Stimulated activated CD8-positive, alpha-beta memory T cell treated with anti-CD3 and anti-CD28 coated beads, Interleukin-2, amount 100 ng/mL, for 48 hours (primary cell): ENCODE measurements around the gene PI4K2A.

ENCODE experiments used
- DNase-seq, 2 donors: peaks; one replicate each; pipeline ENCODE4 v3.0.0-alpha.2; 2020; ENCODE audit warnings: low read depth in 2 of 2

PI4K2A gene

GRCh38 chr10:97640174-97640867, at the start of gene PI4K2A:
TSS of gene PI4K2A (plus strand) at chr10:97640671. CDS start at chr10:97640743, 72 bp downstream.
- peak; percentile 98 to 99 for DNase-seq

DNA sequence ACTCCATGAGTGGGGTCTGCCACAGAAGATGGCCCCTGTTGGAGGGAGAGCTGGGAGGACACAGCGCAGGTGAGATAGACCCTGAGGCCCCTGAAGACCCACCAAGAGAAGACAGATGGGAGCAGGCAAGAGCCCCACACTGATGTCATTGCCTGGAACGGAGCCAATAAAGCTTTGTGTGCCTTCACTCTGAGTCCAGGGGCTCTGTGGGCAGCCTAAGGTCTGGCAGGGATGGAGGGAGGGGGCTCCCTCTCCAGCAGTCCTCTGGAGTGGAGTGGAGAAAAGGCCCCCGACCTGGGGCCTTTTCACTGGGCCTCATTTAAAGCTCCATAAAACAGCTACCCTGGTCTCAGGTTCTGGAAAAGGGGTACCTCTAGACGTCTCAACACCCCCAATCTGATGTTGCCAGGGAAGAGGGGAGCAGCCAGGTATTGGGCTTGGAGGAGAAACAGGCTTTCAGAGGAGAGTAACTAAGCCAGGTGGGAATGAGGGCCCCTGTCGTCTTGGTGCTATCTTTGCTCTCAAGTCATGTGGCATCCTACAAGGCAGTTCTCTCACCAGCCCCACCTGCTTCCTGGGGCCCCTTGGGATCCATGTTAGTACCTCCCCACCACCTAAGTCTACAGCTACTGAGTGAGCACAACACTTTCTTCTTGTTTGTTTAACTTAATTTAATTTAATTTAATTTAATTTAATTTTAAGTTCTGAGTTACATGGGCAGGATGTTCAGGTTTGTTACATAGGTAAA, 49.5 kb upstream of the PI4K2A start:
- DNase-seq = no peak

DNA sequence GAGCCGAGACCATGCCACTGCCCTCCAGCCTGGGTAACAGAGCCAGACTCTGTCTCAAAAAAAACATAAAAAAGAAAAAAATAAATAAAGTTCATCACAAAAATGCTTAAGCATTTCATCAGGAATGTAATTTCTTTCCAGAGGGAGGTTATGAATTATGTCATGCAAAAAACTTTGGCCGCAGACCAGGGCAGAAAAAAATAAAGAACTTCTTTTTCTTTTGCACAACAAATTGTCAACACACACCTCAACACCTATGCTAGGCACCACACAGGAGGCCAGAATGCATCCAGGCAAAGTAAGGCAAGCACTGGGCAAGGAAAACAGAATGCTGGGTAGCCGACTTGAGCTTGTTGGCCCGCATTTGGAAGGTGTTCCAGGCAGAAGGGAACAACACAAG, 47.0 kb upstream of the PI4K2A start:
- no peak for DNase-seq

DNA sequence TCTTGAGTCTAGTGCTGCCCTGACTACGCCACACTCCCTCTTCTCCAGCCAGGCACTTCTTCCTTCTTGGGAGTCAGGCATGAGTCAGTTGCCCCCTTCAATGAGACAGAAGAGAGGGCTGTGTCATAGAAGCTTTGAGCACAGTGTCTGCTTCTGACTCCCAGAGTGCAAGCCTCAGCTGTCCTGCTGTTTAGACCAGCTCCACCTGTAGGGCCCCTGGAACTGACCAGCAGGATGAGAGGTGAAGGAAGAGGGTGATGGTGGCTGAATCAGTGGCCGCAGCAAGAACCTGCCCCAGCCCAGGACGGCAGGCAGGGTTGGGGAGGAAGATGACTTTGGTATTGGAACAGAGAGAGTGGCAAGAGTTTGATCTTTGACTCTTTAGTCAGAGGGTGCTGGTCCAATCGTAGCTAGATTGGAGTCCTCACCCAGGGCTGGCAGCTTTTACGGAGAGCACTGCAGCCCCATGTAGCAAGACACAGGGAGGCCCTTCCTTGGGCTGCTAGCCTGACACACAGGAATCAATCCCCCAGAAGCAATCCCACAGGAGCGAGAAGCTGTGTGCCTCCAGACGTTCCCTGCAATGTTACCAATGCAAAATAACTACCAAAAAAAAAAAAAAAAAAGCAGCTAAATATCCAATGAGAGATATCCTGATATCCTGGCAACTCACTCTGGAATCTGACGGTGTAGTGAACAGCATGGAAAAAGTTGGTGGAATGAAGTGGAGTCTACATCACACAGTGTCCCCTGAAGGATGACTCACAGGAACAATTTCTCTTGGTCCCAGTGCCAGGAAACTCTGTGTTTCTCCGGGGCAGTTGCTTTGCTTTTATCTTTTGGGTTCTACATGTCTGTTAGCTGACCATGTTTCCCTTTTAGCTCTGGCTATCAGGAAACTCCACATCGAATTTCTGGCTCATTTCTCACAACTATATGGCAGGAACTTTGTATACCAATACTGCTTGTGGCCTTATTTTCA, 44.1 kb upstream of the PI4K2A start:
- no peak for DNase-seq

GRCh38 chr10:97597778-97598177, 42.7 kb upstream of the PI4K2A start:
- DNase-seq = no peak

DNA sequence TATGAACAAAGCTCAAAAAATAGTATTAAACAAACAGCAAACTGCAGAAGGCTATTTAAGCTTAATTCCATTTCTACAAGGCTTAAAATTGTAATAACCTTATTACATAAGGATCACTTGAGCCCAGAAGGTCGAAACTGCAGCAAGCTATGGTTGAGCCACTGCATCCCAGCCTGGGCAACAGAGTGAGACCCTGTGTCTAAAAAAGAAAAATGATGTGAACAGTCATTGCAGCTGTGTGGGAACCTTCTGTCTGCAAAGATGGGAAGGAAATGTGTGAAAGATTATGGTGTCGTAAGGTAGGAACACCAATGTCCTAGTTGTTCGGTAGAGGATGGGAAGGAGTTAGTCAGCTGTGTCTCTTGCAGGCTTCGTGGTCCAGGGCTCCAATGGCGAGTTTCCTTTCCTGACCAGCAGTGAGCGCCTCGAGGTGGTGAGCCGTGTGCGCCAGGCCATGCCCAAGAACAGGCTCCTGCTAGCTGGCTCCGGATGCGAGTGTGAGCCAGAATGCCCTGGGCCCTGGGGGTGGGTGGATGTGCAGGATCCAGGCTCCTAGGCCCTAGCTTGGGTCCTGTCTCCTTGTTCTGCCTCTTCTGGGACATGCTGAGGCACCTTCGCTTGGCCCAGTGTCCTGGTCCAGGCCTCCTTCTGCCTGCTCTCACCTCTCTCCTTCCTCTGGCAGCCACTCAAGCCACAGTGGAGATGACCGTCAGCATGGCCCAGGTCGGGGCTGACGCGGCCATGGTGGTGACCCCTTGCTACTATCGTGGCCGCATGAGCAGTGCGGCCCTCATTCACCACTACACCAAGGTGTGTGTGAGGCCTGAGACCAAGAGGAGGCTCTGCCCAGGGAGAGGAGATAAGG, 41.8 kb upstream of the PI4K2A start:
- no peak for DNase-seq

- DNase-seq = no peak
Observed at GRCh38 chr10:97599272-97599619, 41.2 kb upstream of the PI4K2A start.

DNA sequence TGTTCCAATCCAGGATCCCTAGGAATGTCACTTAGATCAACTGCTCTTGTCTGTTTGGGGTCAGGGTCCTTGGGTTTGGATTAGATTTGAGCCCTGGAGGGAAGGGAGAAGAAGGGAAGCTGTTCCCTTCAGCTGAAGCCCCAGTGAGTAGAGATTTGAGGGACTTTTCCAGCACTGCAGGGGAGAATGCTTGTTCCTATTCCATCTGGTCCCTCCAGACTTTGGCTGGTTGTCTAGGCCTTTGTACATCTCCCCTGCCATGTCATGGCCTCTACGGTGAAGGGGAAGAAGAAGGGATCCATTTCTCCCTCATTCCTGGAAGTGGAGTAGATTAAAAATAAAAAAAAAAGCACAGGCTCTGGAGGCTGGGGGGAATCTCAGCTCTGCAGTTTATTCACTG, 39.9 kb upstream of the PI4K2A start:
- DNase-seq = no peak

DNA sequence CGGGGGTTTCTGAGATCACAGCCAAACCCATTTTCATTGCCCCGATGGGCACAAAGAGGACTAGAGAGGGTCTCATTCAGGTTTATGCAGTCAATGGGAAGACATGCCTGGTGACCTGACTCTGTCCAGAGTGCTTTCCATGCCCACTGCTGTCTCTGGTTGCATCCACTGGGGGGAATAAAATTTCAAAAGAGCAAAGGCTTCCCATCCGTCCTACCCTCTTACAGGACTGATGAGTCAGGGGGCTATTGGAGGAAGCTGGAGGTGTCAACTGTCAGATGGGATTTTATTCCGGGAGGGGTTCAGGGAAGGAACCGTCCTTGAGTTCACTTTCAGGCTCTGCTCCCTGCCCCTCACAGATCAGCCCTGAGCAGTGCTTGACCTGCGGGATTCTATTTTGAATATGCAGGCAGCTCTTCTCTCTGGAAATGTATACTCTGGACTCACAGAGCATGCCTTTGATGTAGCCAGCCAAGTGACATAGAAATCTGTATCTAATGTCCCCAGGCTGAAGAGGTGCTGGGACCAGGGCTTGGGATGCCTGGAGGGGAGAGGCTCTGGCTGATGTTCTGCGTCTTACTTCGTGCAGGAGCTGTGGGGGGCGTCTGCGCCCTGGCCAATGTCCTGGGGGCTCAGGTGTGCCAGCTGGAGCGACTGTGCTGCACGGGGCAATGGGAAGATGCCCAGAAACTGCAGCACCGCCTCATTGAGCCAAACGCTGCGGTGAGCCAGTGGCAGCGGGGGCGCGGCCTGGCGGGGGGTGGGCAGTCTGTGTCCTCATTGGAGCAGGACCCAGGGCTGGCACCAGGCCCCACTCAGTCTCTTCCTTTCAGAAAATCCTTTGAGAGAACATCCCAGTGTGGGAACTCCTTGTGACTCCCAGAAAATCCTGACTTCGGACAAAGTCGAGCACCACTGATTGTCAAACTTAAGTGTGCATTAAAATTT, 38.9 kb upstream of the PI4K2A start:
- DNase-seq = no peak

DNA sequence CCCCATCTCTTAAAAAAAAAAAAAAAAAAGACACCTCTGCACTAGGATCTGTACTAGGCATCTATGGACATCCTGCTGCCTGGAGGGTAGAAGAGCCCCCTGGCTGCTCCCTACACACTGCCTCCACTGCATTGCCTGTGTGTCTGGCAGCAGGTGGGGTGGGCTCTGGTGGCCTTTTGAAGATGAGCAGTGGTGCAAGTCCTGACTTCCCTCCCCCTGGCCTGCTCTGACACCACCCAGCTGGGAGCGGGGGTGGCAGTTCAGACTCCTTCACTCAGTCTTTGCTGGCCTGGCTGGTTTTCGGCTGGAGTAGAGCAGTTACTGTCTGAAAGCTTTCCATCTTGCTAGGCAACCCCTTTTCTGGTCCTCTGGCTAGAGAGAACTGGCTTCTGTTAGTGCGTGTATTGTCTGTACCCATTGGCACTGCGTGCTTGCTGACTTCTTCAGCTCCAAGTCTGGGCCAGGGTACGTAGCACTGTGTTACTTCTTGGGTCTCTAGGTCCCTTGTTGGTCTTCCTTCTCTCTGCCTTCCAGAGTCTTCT, 33.3 kb upstream of the PI4K2A start:
- DNase-seq = no peak

DNA sequence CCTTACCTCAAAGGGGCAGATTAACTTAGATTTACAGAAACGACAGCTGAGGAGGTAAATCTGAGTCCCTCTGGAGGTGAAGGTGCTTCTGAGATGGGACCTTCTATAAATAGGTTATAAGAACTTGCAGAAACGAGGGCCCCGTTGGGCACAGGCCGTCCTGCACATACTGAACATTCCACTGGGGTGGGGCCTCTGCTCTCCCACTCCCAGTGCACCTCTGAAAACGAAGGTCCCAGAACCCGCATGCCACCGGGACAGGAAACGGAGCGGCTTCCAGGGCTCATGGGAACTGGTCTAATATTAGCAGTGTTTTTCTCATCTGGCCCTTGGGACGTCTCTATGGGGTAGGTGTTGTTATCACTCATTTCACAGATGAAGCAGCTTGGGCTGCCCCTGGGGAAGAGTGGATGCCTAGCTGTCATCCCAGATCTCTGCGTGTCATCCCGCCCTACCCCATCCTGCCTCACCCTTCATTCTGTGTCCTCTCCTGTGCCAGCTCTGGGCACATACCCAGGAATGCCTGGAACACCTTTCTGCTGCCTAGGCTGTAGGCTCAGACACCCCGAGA, 31.4 kb upstream of the PI4K2A start:
- DNase-seq = no peak

DNA sequence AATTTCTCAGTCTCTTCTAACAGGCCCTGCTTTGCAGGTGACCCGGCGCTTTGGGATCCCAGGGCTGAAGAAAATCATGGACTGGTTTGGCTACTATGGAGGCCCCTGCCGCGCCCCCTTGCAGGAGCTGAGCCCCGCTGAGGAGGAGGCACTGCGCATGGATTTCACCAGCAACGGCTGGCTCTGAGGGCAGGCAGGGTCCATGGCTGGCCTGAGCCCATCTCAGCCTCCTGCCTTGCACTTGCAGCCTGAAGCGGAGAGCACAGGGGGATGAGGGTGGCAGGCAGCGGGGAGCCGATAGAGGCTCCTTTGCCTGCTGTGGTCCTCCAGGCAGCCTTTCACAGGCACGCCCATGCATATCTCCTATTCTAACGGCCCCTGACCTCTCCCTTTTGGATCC, 29.0 kb upstream of the PI4K2A start:
- no peak for DNase-seq

DNA sequence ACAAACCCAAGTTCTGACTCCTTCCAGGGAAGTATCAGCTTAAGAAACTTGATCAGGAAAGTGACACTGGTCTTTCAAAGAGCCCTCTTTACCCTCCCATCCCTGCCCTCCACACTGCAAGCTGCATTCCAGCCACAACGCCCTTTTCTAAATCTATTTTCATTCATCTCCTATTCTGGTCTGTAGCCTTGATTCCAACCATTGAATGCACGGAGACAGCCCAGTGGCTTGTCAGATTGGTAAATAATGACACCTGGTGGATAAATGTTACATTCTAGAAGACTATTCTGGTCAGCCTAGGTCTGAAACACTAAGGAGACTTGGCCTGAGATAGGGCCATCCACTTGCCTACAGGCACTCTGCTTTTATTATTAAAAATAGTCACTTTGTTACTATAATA, 28.1 kb upstream of the PI4K2A start:
- DNase-seq = no peak

DNA sequence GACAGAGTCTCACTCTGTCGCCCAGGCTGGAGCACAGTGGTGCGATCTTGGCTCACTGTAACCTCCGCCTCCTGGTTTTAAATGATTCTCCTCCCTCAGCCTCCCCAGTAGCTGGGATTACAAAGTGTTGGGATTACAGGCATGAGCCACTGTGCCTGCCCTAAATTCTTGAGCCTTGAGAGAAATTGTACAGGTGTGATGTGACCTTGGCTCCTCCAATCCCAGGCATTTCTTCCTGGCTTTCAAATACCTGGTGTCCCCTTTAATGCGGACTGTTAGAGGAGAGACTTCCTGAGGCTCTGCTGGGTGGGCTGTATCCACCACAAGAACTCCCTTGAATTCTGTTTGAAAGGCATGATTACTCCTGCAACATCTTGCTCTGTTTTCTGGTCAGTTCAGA, 22.2 kb upstream of the PI4K2A start:
- no peak for DNase-seq

DNA sequence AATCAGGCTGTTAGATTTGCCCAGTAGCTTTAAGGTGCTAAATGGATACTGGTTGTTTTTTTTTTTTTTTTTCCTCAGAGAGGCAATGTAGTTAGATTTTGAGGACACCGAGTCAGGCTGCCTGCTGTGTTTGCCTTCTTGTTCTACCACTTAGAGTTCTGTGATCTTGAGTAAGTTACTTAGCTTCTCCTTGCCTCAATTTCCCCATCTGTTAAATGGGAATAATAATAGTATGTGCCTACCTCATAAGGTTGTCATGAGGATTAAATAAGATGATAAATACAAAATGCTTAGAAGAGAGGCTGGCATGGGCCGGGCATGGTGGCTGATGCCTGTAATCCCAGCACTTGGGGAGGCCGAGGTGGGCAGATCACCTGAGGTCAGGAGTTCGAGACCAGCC, 21.7 kb upstream of the PI4K2A start:
- no peak for DNase-seq

- DNase-seq = no peak
Observed at GRCh38 chr10:97623277-97623676, 17.2 kb upstream of the PI4K2A start.

GRCh38 chr10:97627731-97628130, 12.7 kb upstream of the PI4K2A start:
- DNase-seq = no peak

GRCh38 chr10:97628228-97628627, 12.2 kb upstream of the PI4K2A start:
- DNase-seq = no peak

- no peak for DNase-seq
Observed at GRCh38 chr10:97629289-97629688, 11.2 kb upstream of the PI4K2A start.

DNA sequence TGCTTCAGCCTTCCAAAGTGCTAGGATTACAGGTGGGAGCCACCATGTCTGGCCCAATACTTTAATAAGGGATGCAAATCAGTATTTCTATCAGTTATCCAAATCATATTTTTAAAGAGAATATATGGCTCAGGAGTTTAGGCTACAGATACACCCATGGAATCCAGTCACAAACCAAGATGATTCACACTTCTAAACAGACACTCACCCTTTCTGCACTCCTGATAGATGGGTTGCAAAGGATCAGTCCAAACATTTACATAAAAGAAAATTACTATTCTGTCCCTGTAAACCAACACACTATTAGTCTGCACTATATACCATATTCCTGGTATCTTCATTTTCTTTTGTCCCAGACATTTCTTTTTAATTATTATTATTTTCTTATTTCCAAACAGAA, 9.4 kb upstream of the PI4K2A start:
- DNase-seq = no peak
